Glomerular visceral epithelial cell (primary cell): ENCODE results near the gene GTF3A.
A peak's percentile ranks its signal among the peaks of the same experiment; 100 is the strongest.

ENCODE experiments used
- DNase-seq: peaks from one replicate; pipeline ENCODE4 v3.0.0-alpha.2; 2016; ENCODE audit errors: extremely low spot score

GTF3A gene

GRCh38 chr13:27448308-27448707 is 23.9 kb downstream of the GTF3A start:
- DNase-seq, result no peak

- DNase-seq, result peak; percentile 8
These were observed 24.7 kb downstream of the GTF3A start for GRCh38 chr13:27449081-27449603.

- peak; percentile 95 for DNase-seq
These were observed 25.8 kb downstream of the GTF3A start, which contains the start of gene MTIF3 for GRCh38 chr13:27449936-27450828. Gene MTIF3, minus strand, starts transcription at chr13:27450564. Its CDS starts 10,116 bp downstream, at chr13:27440448.

- peak; percentile 54 for DNase-seq
These were observed 26.6 kb downstream of the GTF3A start for GRCh38 chr13:27450921-27451471.

GRCh38 chr13:27455331-27455855 is 31.0 kb downstream of the GTF3A start:
- no peak for DNase-seq

GRCh38 chr13:27461940-27462584 is 37.6 kb downstream of the GTF3A start:
- no peak for DNase-seq

- no peak for DNase-seq
These were observed 39.1 kb downstream of the GTF3A start for GRCh38 chr13:27463500-27463899.

GRCh38 chr13:27465611-27466010 is 41.2 kb downstream of the GTF3A start:
- DNase-seq, result no peak

- DNase-seq, result no peak
These were observed 42.1 kb downstream of the GTF3A start for GRCh38 chr13:27466513-27466912.

- DNase-seq, result no peak
These were observed 45.8 kb downstream of the GTF3A start for GRCh38 chr13:27470075-27470820.

- DNase-seq, result no peak
These were observed 48.0 kb downstream of the GTF3A start for GRCh38 chr13:27472441-27472840.

- DNase-seq, result no peak
These were observed 48.5 kb downstream of the GTF3A start for GRCh38 chr13:27472941-27473340.

GRCh38 chr13:27474751-27475268 is 50.4 kb downstream of the GTF3A start:
- no peak for DNase-seq

GRCh38 chr13:27476943-27477703 is 52.7 kb downstream of the GTF3A start:
- peak; percentile 21 for DNase-seq

- DNase-seq, result no peak
These were observed 57.3 kb downstream of the GTF3A start for GRCh38 chr13:27481766-27482165.

- DNase-seq, result no peak
These were observed 58.6 kb downstream of the GTF3A start for GRCh38 chr13:27482983-27483382.

- no peak for DNase-seq
These were observed 59.0 kb downstream of the GTF3A start for GRCh38 chr13:27483421-27483820.
